Lung (tissue), 12 donors: ENCODE data around the gene TBC1D8. TPM values are rescaled to one million over a fixed set of nuclear protein-coding genes. Genes with fewer than 3 reads are reported as not detected.

Experiments
- ATAC-seq: fragments of 200-7000 bp; cut with Tn5 transposase; one replicate; pipeline ENCODE4 v1.9.1; 2020; ENCODE audit warnings: moderate number of reproducible peaks; ENCODE audit not compliant: insufficient read depth, low FRiP score
- DNase-seq, 3 donors: peaks; one replicate each; pipeline ENCODE4 v3.0.0-alpha.2; 2013 to 2017
- H3K27ac ChIP-seq, 2 donors: one replicate each; pipeline ENCODE4 v1.5.1; 2013; ENCODE audit warnings: mild to moderate bottlenecking in 2 of 2, moderate library complexity in 2 of 2, control low read depth in 1 of 2, inconsistent platforms in 1 of 2, low read depth in 1 of 2, low read length in 1 of 2
- H3K27me3 ChIP-seq, 3 donors: one replicate each; pipeline ENCODE4 v1.5.1; 2013; ENCODE audit warnings: low read length in 2 of 3; ENCODE audit not compliant: control insufficient read depth in 3 of 3, insufficient read depth in 3 of 3
- H3K36me3 ChIP-seq, 4 donors: one replicate each; pipeline ENCODE4 v1.5.1; 2013; ENCODE audit warnings: low read length in 4 of 4, mild to moderate bottlenecking in 1 of 4, moderate library complexity in 1 of 4; ENCODE audit not compliant: control insufficient read depth in 4 of 4, insufficient read depth in 4 of 4
- H3K4me1 ChIP-seq, 5 donors: one replicate each; pipeline ENCODE4 v1.5.1; 2013; ENCODE audit warnings: low read length in 5 of 5, mild to moderate bottlenecking in 2 of 5, moderate library complexity in 1 of 5; ENCODE audit not compliant: control insufficient read depth in 5 of 5, insufficient read depth in 5 of 5
- H3K4me3 ChIP-seq: one replicate; pipeline ENCODE4 v1.5.1; 2013; ENCODE audit warnings: mild to moderate bottlenecking, control low read depth, moderate library complexity
- H3K9ac ChIP-seq, 2 donors: one replicate each; pipeline ENCODE4 v1.5.1; 2013; ENCODE audit warnings: low read length in 2 of 2, control low read depth in 1 of 2; ENCODE audit not compliant: insufficient read depth in 1 of 2
- H3K9me3 ChIP-seq, 4 donors: one replicate each; pipeline ENCODE4 v1.5.1; 2013; ENCODE audit warnings: low read length in 3 of 4, mild to moderate bottlenecking in 1 of 4, moderate library complexity in 1 of 4; ENCODE audit not compliant: control insufficient read depth in 4 of 4, insufficient read depth in 3 of 4
- CTCF ChIP-seq: IDR thresholded peaks from 2 replicates; pipeline ENCODE4 v1.5.1; 2012; ENCODE audit warnings: mild to moderate bottlenecking; ENCODE audit errors: control extremely low read depth, extremely low read depth
- WGBS, 2 donors: extraction: QIAGEN DNeasy Blood & Tissue Kit; methylation state at CpG; one replicate each; pipeline ENCODE4 v1.1.7; 2013; 5-methylcytosine and 5-hydroxymethylcytosine counted together
- polyA plus RNA-seq, 2 donors: library from polyadenylated mRNA; stranded (reverse); fragments of 200-250 nt; gene quantifications; one replicate each; pipeline ENCODE4 v1.2.1, GENCODE V29; 2013
- total RNA-seq, 2 donors: library from RNA; depleted of rRNA in 1 of 2; stranded (reverse); fragments of >200 nt in 1 of 2; gene quantifications; one replicate each; pipeline ENCODE4 v1.2.1, GENCODE V29; 2014 to 2021
- donor health status: control.
- donor health status: control.
- donor health status: Bipolar disorder and iron deficiency.
- donor health status: healthy.
- donor health status: DM: yes; HTN: yes; CAD: no.

TBC1D8 gene
- total and polyA plus RNA-seq, 4 donors, result 15.8 to 40.7 (median 29.7) TPM

GRCh38 chr2:100995309-100996075 is 155.7 kb downstream of the TBC1D8 start:
- Histone ChIP-seq H3K27ac (no peak overlapping the region), H3K36me3 (peaks cover 0 to 16% (median 4%) of the 10 kb centered on the region in 4 donors), H3K4me3 (no peak overlapping the region), H3K4me1 (no peaks in the 10 kb centered on the region), H3K9me3 (no peaks in the 10 kb centered on the region), H3K9ac (no peak overlapping the region), H3K27me3 (no peaks in the 10 kb centered on the region)
- DNase-seq (no peak), ATAC-seq (no peak)
- WGBS, 2 donors, result 94 to 95% methylated on average over 28 of the region's 28 CpGs
- TF ChIP-seq CTCF, result no peak

- peaks cover 0 to 16% (median 4%) of the 10 kb centered on the region in 4 donors for H3K36me3 ChIP-seq
- 93 to 94% methylated on average over 17 of the region's 17 CpGs for WGBS, 2 donors
- DNase-seq (no peak), ATAC-seq (no peak)
- no peaks in the 10 kb centered on the region for H3K27me3 ChIP-seq
- no peaks in the 10 kb centered on the region for H3K9me3 ChIP-seq
- H3K4me1 ChIP-seq, result no peaks in the 10 kb centered on the region
- no peak overlapping the region for H3K27ac ChIP-seq
- no peak overlapping the region for H3K4me3 ChIP-seq
- TF ChIP-seq CTCF, result no peak
- H3K9ac ChIP-seq, result no peak overlapping the region
These were observed 157.9 kb downstream of the TBC1D8 start for GRCh38 chr2:100993294-100993693.

- no peaks in the 10 kb centered on the region for H3K9me3 ChIP-seq
- H3K9ac ChIP-seq, result no peak overlapping the region
- DNase-seq (no peak), ATAC-seq (no peak)
- TF ChIP-seq CTCF, result no peak
- 64 to 72% methylated on average over 6 of the region's 6 CpGs for WGBS, 2 donors
- no peak overlapping the region for H3K4me3 ChIP-seq
- no peaks in the 10 kb centered on the region for H3K4me1 ChIP-seq
- no peaks in the 10 kb centered on the region for H3K27me3 ChIP-seq
- H3K27ac ChIP-seq, result no peak overlapping the region
- peaks cover 0 to 16% (median 4%) of the 10 kb centered on the region in 4 donors for H3K36me3 ChIP-seq
These were observed 158.9 kb downstream of the TBC1D8 start for GRCh38 chr2:100992262-100992661.
